ENCODE measurements around the gene EXOC7. TPM values are rescaled to one million over a fixed set of nuclear protein-coding genes. Genes with fewer than 3 reads are reported as not detected.
A peak's percentile ranks its signal among the peaks of the same experiment; 100 is the strongest.

Gene EXOC7
- polyA plus RNA-seq, 4 donors: 47.3 to 88.0 (median 49.7) TPM

GRCh38 chr17:76140661-76141211 is 37.1 kb upstream of the EXOC7 start:
- DNase-seq (no peak), FAIRE-seq (no peak)
- 3 to 5% (median 5%) methylated on average over 20 to 24 of the region's 24 CpGs for WGBS, 3 donors
- no peaks in the 10 kb centered on the region for H3K9me3 ChIP-seq (ENCODE audit: control insufficient read depth in 2 of 2, insufficient read depth in 1 of 2, low read depth in 1 of 2, low read length in 1 of 2)
- H3K4me1 ChIP-seq (ENCODE audit: control insufficient read depth in 3 of 3, insufficient read depth in 2 of 3, low read depth in 1 of 3, low read length in 2 of 3): peaks cover 0 to 39% (median 2%) of the 10 kb centered on the region in 3 donors
- H3K27me3 ChIP-seq (ENCODE audit: control insufficient read depth in 3 of 3, insufficient read depth in 3 of 3, low read length in 3 of 3): peaks cover 6 to 45% (median 13%) of the 10 kb centered on the region in 3 donors
- H3K36me3 ChIP-seq (ENCODE audit: control insufficient read depth in 3 of 3, insufficient read depth in 2 of 3, low read depth in 1 of 3, low read length in 3 of 3): peaks cover 0 to 10% (median 0%) of the 10 kb centered on the region in 3 donors
- H3K4me3 ChIP-seq (ENCODE audit: low read depth in 1 of 3, low read length in 3 of 3): peak overlapping the region in 2 of 3 donors; percentile 40 to 52
- H3K27ac ChIP-seq (ENCODE audit: low read depth in 1 of 3, low read length in 2 of 3): no peak overlapping the region

- H3K27ac ChIP-seq (ENCODE audit: low read depth in 1 of 3, low read length in 2 of 3): no peak overlapping the region
- H3K4me3 ChIP-seq (ENCODE audit: low read depth in 1 of 3, low read length in 3 of 3): peak overlapping the region in 1 of 3 donors; percentile 24
- WGBS, 3 donors: 24 to 32% (median 28%) methylated on average over 50 to 78 of the region's 78 CpGs
- H3K36me3 ChIP-seq (ENCODE audit: control insufficient read depth in 3 of 3, insufficient read depth in 2 of 3, low read depth in 1 of 3, low read length in 3 of 3): peaks cover 0 to 6% (median 0%) of the 10 kb centered on the region in 3 donors
- peak in 1 of 2 donors; percentile 36 for DNase-seq
- H3K9me3 ChIP-seq (ENCODE audit: control insufficient read depth in 2 of 2, insufficient read depth in 1 of 2, low read depth in 1 of 2, low read length in 1 of 2): no peaks in the 10 kb centered on the region
- H3K4me1 ChIP-seq (ENCODE audit: control insufficient read depth in 3 of 3, insufficient read depth in 2 of 3, low read depth in 1 of 3, low read length in 2 of 3): peaks cover 0 to 39% (median 2%) of the 10 kb centered on the region in 3 donors
- no peak for FAIRE-seq
- peaks cover 6 to 47% (median 13%) of the 10 kb centered on the region in 3 donors for H3K27me3 ChIP-seq (ENCODE audit: control insufficient read depth in 3 of 3, insufficient read depth in 3 of 3, low read length in 3 of 3)
Measured at GRCh38 chr17:76139801-76140660, 36.4 kb upstream of the EXOC7 start.

GRCh38 chr17:76138896-76139752 is 35.5 kb upstream of the EXOC7 start:
- peaks cover 6 to 52% (median 13%) of the 10 kb centered on the region in 3 donors for H3K27me3 ChIP-seq (ENCODE audit: control insufficient read depth in 3 of 3, insufficient read depth in 3 of 3, low read length in 3 of 3)

GRCh38 chr17:76138234-76138895 is 34.8 kb upstream of the EXOC7 start:
- 20 to 45% (median 42%) methylated on average over 20 to 23 of the region's 23 CpGs for WGBS, 3 donors
- H3K36me3 ChIP-seq (ENCODE audit: control insufficient read depth in 3 of 3, insufficient read depth in 2 of 3, low read depth in 1 of 3, low read length in 3 of 3): peaks cover 0 to 3% (median 0%) of the 10 kb centered on the region in 3 donors
- peak overlapping the region in 1 of 3 donors; percentile 3 for H3K4me3 ChIP-seq (ENCODE audit: low read depth in 1 of 3, low read length in 3 of 3)
- FAIRE-seq (no peak), DNase-seq (peak in 1 of 2 donors; percentile 65)
- H3K27me3 ChIP-seq (ENCODE audit: control insufficient read depth in 3 of 3, insufficient read depth in 3 of 3, low read length in 3 of 3): peaks cover 6 to 56% (median 13%) of the 10 kb centered on the region in 3 donors
- no peak overlapping the region for H3K27ac ChIP-seq (ENCODE audit: low read depth in 1 of 3, low read length in 2 of 3)
- peaks cover 0 to 33% (median 2%) of the 10 kb centered on the region in 3 donors for H3K4me1 ChIP-seq (ENCODE audit: control insufficient read depth in 3 of 3, insufficient read depth in 2 of 3, low read depth in 1 of 3, low read length in 2 of 3)
- no peaks in the 10 kb centered on the region for H3K9me3 ChIP-seq (ENCODE audit: control insufficient read depth in 2 of 2, insufficient read depth in 1 of 2, low read depth in 1 of 2, low read length in 1 of 2)

More at GRCh38 chr17:76138896-76139752, 35.5 kb upstream of the EXOC7 start:
- Histone ChIP-seq H3K4me3 (ENCODE audit: low read depth in 1 of 3, low read length in 3 of 3) (peak overlapping the region in 1 of 3 donors; percentile 3), H3K4me1 (ENCODE audit: control insufficient read depth in 3 of 3, insufficient read depth in 2 of 3, low read depth in 1 of 3, low read length in 2 of 3) (peaks cover 0 to 39% (median 2%) of the 10 kb centered on the region in 3 donors), H3K27ac (ENCODE audit: low read depth in 1 of 3, low read length in 2 of 3) (no peak overlapping the region), H3K9me3 (ENCODE audit: control insufficient read depth in 2 of 2, insufficient read depth in 1 of 2, low read depth in 1 of 2, low read length in 1 of 2) (no peaks in the 10 kb centered on the region), H3K36me3 (ENCODE audit: control insufficient read depth in 3 of 3, insufficient read depth in 2 of 3, low read depth in 1 of 3, low read length in 3 of 3) (peaks cover 0 to 3% (median 0%) of the 10 kb centered on the region in 3 donors)
- FAIRE-seq: no peak
- DNase-seq: no peak
- 53 to 58% (median 57%) methylated on average over 14 to 15 of the region's 15 CpGs for WGBS, 3 donors

DNA sequence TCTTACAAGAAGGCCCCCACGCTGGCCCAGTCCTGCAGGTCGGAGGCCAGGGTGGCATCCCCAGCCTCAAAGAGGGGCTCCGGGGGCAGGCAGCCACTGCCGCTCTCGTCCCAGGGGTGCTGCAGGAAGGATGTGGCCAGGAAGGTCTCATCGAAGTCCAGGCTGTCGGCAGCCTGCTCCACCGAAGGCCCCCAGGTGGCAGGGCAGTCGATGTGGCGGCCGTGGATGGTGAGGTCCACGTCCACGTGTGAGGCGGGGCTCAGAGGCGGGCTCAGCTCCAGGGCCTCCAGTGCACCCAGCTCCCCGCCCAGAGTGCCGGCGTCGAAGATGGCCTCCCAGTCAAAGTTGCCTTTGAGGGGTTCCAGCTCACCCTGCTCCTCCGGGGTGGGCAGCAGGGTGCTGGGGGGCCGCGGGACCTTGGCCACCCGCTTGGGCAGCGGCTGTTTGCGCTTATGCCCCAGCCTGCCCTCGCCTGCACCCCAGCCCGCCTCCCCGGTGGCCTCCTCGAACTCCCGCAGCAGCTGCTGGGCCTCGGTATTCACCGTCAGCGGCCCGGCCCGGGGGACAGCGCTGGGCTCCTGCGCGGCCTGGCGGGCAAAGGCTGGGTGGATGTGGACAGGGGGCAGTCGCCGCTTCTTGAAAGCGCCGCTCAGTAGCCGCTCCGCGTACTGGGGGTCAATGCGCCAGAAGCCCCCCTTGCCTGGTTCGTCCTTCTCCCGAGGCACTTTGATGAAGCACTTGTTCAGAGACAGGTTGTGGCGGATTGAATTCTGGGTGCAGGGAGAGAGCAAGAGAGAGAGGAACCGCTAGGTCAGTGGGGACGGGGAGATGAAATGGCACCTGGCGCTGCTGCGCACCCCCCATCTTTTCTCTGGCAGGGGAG is 34.0 kb upstream of the EXOC7 start:
- H3K9me3 ChIP-seq (ENCODE audit: control insufficient read depth in 2 of 2, insufficient read depth in 1 of 2, low read depth in 1 of 2, low read length in 1 of 2): no peaks in the 10 kb centered on the region
- H3K27me3 ChIP-seq (ENCODE audit: control insufficient read depth in 3 of 3, insufficient read depth in 3 of 3, low read length in 3 of 3): peaks cover 6 to 56% (median 13%) of the 10 kb centered on the region in 3 donors
- H3K4me3 ChIP-seq (ENCODE audit: low read depth in 1 of 3, low read length in 3 of 3): no peak overlapping the region
- H3K4me1 ChIP-seq (ENCODE audit: control insufficient read depth in 3 of 3, insufficient read depth in 2 of 3, low read depth in 1 of 3, low read length in 2 of 3): peaks cover 0 to 38% (median 2%) of the 10 kb centered on the region in 3 donors
- H3K36me3 ChIP-seq (ENCODE audit: control insufficient read depth in 3 of 3, insufficient read depth in 2 of 3, low read depth in 1 of 3, low read length in 3 of 3): peaks cover 0 to 1% (median 0%) of the 10 kb centered on the region in 3 donors
- no peak overlapping the region for H3K27ac ChIP-seq (ENCODE audit: low read depth in 1 of 3, low read length in 2 of 3)
- FAIRE-seq (no peak), DNase-seq (no peak)
- WGBS, 3 donors: 65 to 69% (median 68%) methylated on average over 43 to 54 of the region's 54 CpGs

GRCh38 chr17:76137001-76137350 is 33.4 kb upstream of the EXOC7 start:
- H3K27me3 ChIP-seq (ENCODE audit: control insufficient read depth in 3 of 3, insufficient read depth in 3 of 3, low read length in 3 of 3): peaks cover 6 to 59% (median 13%) of the 10 kb centered on the region in 3 donors
- no peaks in the 10 kb centered on the region for H3K36me3 ChIP-seq (ENCODE audit: control insufficient read depth in 3 of 3, insufficient read depth in 2 of 3, low read depth in 1 of 3, low read length in 3 of 3)
- no peak overlapping the region for H3K4me3 ChIP-seq (ENCODE audit: low read depth in 1 of 3, low read length in 3 of 3)
- WGBS, 3 donors: 54 to 74% (median 70%) methylated on average over 7 of the region's 7 CpGs
- DNase-seq: no peak
- no peak for FAIRE-seq
- H3K4me1 ChIP-seq (ENCODE audit: control insufficient read depth in 3 of 3, insufficient read depth in 2 of 3, low read depth in 1 of 3, low read length in 2 of 3): peaks cover 0 to 40% (median 2%) of the 10 kb centered on the region in 3 donors
- no peaks in the 10 kb centered on the region for H3K9me3 ChIP-seq (ENCODE audit: control insufficient read depth in 2 of 2, insufficient read depth in 1 of 2, low read depth in 1 of 2, low read length in 1 of 2)
- H3K27ac ChIP-seq (ENCODE audit: low read depth in 1 of 3, low read length in 2 of 3): no peak overlapping the region

GRCh38 chr17:76136276-76137000 is 32.9 kb upstream of the EXOC7 start:
- peaks cover 0 to 34% (median 2%) of the 10 kb centered on the region in 3 donors for H3K4me1 ChIP-seq (ENCODE audit: control insufficient read depth in 3 of 3, insufficient read depth in 2 of 3, low read depth in 1 of 3, low read length in 2 of 3)
- H3K27me3 ChIP-seq (ENCODE audit: control insufficient read depth in 3 of 3, insufficient read depth in 3 of 3, low read length in 3 of 3): peaks cover 6 to 60% (median 13%) of the 10 kb centered on the region in 3 donors
- no peaks in the 10 kb centered on the region for H3K36me3 ChIP-seq (ENCODE audit: control insufficient read depth in 3 of 3, insufficient read depth in 2 of 3, low read depth in 1 of 3, low read length in 3 of 3)
- no peak overlapping the region for H3K27ac ChIP-seq (ENCODE audit: low read depth in 1 of 3, low read length in 2 of 3)
- 63 to 76% (median 67%) methylated on average over 16 of the region's 16 CpGs for WGBS, 3 donors
- no peak for FAIRE-seq
- no peaks in the 10 kb centered on the region for H3K9me3 ChIP-seq (ENCODE audit: control insufficient read depth in 2 of 2, insufficient read depth in 1 of 2, low read depth in 1 of 2, low read length in 1 of 2)
- no peak overlapping the region for H3K4me3 ChIP-seq (ENCODE audit: low read depth in 1 of 3, low read length in 3 of 3)
- no peak for DNase-seq

Data from small intestine (tissue), 7 donors.